ENCODE results near the gene CCDC66. TPM values are rescaled to one million over a fixed set of nuclear protein-coding genes. Genes with fewer than 3 reads are reported as not detected.

CCDC66 gene
- total and polyA plus RNA-seq, 9 of the 15 experiments (the other 6 are each of a cell fraction or from before 2014, with no cell fraction given) = 21.5 to 46.5 (median 29.6) TPM

Other genes starting within 250 kb of the CCDC66 start
- 0.08 TPM in 1 of 2 replicates, not detected in the other for gene ERC2, start 88.7 kb upstream of the CCDC66 start, total RNA-seq (2014; rRNA removed)
- 0.07 and 0.10 TPM in 2 replicates for gene ERC2, start 88.7 kb upstream of the CCDC66 start, total RNA-seq (2014; rRNA removed; fragmentation: Illumina TruSeq; extraction: Trizol)
- gene ERC2, start 88.7 kb upstream of the CCDC66 start, total RNA-seq (2015; rRNA removed; fragmentation: Illumina TruSeq; extraction: Trizol) = 0.08 and 0.14 TPM in 2 replicates
- gene ERC2, start 88.7 kb upstream of the CCDC66 start, total RNA-seq (2021) = 0.07 and 0.16 TPM in 2 replicates
- gene ERC2, start 88.7 kb upstream of the CCDC66 start, polyA plus RNA-seq (2011; rRNA removed) = 0.04 TPM in 1 of 2 replicates, not detected in the other
- 0.04 TPM in 1 of 2 replicates, not detected in the other for gene ERC2, start 88.7 kb upstream of the CCDC66 start, polyA plus RNA-seq (2014; fragmentation: Illumina TruSeq; extraction: Trizol)
- gene ERC2, start 88.7 kb upstream of the CCDC66 start, polyA plus RNA-seq (2014; fragmentation: Nextera tagmentation; extraction: Ambion mirVana) = under 1 TPM in 1 of 2 experiments, not detected in 1; 0.18 TPM
- 0.04 and 0.08 TPM in 2 replicates for gene ERC2, start 88.7 kb upstream of the CCDC66 start, polyA plus RNA-seq (2014; rRNA removed)
- 29.4 and 34.2 TPM in 2 replicates for gene TASOR, start 126.1 kb downstream of the CCDC66 start, total RNA-seq (2014; rRNA removed)
- gene TASOR, start 126.1 kb downstream of the CCDC66 start, total RNA-seq (2014; rRNA removed; fragmentation: Illumina TruSeq; extraction: Trizol) = 64.1 and 68.7 TPM in 2 replicates
- gene TASOR, start 126.1 kb downstream of the CCDC66 start, total RNA-seq (2015; rRNA removed; fragmentation: Illumina TruSeq; extraction: Trizol) = 59.7 and 64.0 TPM in 2 replicates
- gene TASOR, start 126.1 kb downstream of the CCDC66 start, total RNA-seq (2021) = 33.4 and 33.7 TPM in 2 replicates
- 22.5 and 38.8 TPM in 2 replicates for gene TASOR, start 126.1 kb downstream of the CCDC66 start, polyA plus RNA-seq (2011; rRNA removed)
- gene TASOR, start 126.1 kb downstream of the CCDC66 start, polyA plus RNA-seq (2014; fragmentation: Illumina TruSeq; extraction: Trizol) = 35.6 and 45.6 TPM in 2 replicates
- 10 to 100 TPM; 16.4 to 16.8 TPM for gene TASOR, start 126.1 kb downstream of the CCDC66 start, polyA plus RNA-seq (2014; fragmentation: Nextera tagmentation; extraction: Ambion mirVana)
- 29.6 and 32.8 TPM in 2 replicates for gene TASOR, start 126.1 kb downstream of the CCDC66 start, polyA plus RNA-seq (2014; rRNA removed)
- 0.77 and 1.7 TPM in 2 replicates for gene ARHGEF3, start 244.8 kb downstream of the CCDC66 start, total RNA-seq (2014; rRNA removed)
- 2.0 TPM in 2 replicates for gene ARHGEF3, start 244.8 kb downstream of the CCDC66 start, total RNA-seq (2014; rRNA removed; fragmentation: Illumina TruSeq; extraction: Trizol)
- 2.2 and 3.3 TPM in 2 replicates for gene ARHGEF3, start 244.8 kb downstream of the CCDC66 start, total RNA-seq (2015; rRNA removed; fragmentation: Illumina TruSeq; extraction: Trizol)
- 2.2 and 2.7 TPM in 2 replicates for gene ARHGEF3, start 244.8 kb downstream of the CCDC66 start, total RNA-seq (2021)
- gene ARHGEF3, start 244.8 kb downstream of the CCDC66 start, polyA plus RNA-seq (2011; rRNA removed) = 0.05 and 0.93 TPM in 2 replicates
- gene ARHGEF3, start 244.8 kb downstream of the CCDC66 start, polyA plus RNA-seq (2014; fragmentation: Illumina TruSeq; extraction: Trizol) = 1.7 and 2.2 TPM in 2 replicates
- gene ARHGEF3, start 244.8 kb downstream of the CCDC66 start, polyA plus RNA-seq (2014; fragmentation: Nextera tagmentation; extraction: Ambion mirVana) = 1 to 10 TPM in 1 of 2 experiments, under 1 TPM in 1; 0.94 to 1.3 TPM
- 1.4 and 1.7 TPM in 2 replicates for gene ARHGEF3, start 244.8 kb downstream of the CCDC66 start, polyA plus RNA-seq (2014; rRNA removed)

All from K562 (cell line).